CD4-positive, alpha-beta T cell treated with Interleukin-10 for 1 hour (primary cell): Measurements from ENCODE around the gene GMDS.

Experiments used
- DNase-seq: peaks from one replicate; pipeline ENCODE4 v3.0.0-alpha.2; 2020

Gene GMDS

GRCh38 chr6:1593958-1594314 lies 651.5 kb downstream of the GMDS start:
- no peak for DNase-seq

GRCh38 chr6:1593286-1593957 lies 652.0 kb downstream of the GMDS start:
- DNase-seq = no peak

- DNase-seq = no peak
Measured at GRCh38 chr6:1592852-1593251, 652.6 kb downstream of the GMDS start.

- DNase-seq = no peak
Measured at GRCh38 chr6:1591926-1592325, 653.5 kb downstream of the GMDS start.

GRCh38 chr6:1591243-1591642 lies 654.2 kb downstream of the GMDS start:
- DNase-seq = no peak

GRCh38 chr6:1590580-1590979 lies 654.8 kb downstream of the GMDS start:
- no peak for DNase-seq

GRCh38 chr6:1589208-1589607 lies 656.2 kb downstream of the GMDS start:
- no peak for DNase-seq

- DNase-seq = no peak
Measured at GRCh38 chr6:1587977-1588376, 657.4 kb downstream of the GMDS start.

GRCh38 chr6:1587546-1587945 lies 657.9 kb downstream of the GMDS start:
- no peak for DNase-seq

GRCh38 chr6:1586861-1587450 lies 658.4 kb downstream of the GMDS start:
- no peak for DNase-seq

- no peak for DNase-seq
Measured at GRCh38 chr6:1586256-1586655, 659.1 kb downstream of the GMDS start.

- DNase-seq = no peak
Measured at GRCh38 chr6:1585669-1586049, 659.7 kb downstream of the GMDS start.

- no peak for DNase-seq
Measured at GRCh38 chr6:1584996-1585668, 660.3 kb downstream of the GMDS start.

GRCh38 chr6:1584146-1584545 lies 661.3 kb downstream of the GMDS start:
- DNase-seq = no peak

GRCh38 chr6:1581120-1581991 lies 664.0 kb downstream of the GMDS start:
- no peak for DNase-seq

GRCh38 chr6:1580585-1580984 lies 664.8 kb downstream of the GMDS start:
- no peak for DNase-seq

GRCh38 chr6:1580109-1580508 lies 665.3 kb downstream of the GMDS start:
- no peak for DNase-seq

GRCh38 chr6:1579096-1579495 lies 666.3 kb downstream of the GMDS start:
- no peak for DNase-seq

- DNase-seq = no peak
Measured at GRCh38 chr6:1577896-1578745, 667.3 kb downstream of the GMDS start.

- DNase-seq = no peak
Measured at GRCh38 chr6:1577146-1577680, 668.2 kb downstream of the GMDS start.

GRCh38 chr6:1576711-1577110 lies 668.7 kb downstream of the GMDS start:
- no peak for DNase-seq

GRCh38 chr6:1576166-1576565 lies 669.2 kb downstream of the GMDS start:
- no peak for DNase-seq
